ENCODE measurements around the gene HOXC9.
A peak's percentile ranks its signal among the peaks of the same experiment; 100 is the strongest.

HOXC9 gene

DNA sequence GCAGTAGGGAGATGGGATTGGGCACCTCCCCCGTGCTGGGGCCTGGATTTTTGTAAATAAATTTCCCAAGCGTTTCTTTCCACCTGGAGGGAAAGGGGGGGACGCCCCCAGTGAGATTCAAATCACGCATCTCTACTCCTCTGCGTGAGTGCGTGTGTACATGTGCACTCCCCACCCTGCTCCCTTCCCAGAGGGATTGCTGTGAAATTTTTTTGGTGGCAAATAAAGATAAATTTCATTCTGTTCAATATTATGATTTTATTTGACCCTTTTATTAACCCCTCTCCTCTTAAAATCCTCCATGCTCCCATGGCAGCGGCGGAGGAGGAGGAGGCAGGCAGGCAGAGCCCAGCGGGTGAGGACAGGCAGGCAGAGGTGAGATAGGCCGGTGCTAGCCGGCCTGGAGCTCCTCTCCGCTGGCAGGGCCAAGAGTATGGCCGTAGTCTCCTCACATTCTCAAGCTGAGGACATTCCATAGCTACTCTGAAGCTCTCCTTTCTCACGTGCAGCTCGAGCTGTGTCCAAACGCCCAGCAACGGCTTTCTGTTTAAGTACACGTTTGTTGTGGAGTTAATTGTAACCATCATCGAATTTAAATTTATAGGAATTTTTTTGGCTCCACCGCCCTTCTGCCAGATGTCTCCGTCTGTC lies 23.7 kb upstream of the HOXC9 start:
- no peak for DNase-seq

GRCh38 chr12:53976823-53977595 lies 23.0 kb upstream of the HOXC9 start:
- no peak for DNase-seq

- DNase-seq: no peak
Observed at GRCh38 chr12:53977596-53978445, 22.1 kb upstream of the HOXC9 start.

GRCh38 chr12:53978477-53979356 lies 21.2 kb upstream of the HOXC9 start:
- no peak for DNase-seq

GRCh38 chr12:53980104-53980801 lies 19.7 kb upstream of the HOXC9 start:
- DNase-seq: no peak

GRCh38 chr12:53980802-53981496 lies 19.0 kb upstream of the HOXC9 start:
- no peak for DNase-seq

DNA sequence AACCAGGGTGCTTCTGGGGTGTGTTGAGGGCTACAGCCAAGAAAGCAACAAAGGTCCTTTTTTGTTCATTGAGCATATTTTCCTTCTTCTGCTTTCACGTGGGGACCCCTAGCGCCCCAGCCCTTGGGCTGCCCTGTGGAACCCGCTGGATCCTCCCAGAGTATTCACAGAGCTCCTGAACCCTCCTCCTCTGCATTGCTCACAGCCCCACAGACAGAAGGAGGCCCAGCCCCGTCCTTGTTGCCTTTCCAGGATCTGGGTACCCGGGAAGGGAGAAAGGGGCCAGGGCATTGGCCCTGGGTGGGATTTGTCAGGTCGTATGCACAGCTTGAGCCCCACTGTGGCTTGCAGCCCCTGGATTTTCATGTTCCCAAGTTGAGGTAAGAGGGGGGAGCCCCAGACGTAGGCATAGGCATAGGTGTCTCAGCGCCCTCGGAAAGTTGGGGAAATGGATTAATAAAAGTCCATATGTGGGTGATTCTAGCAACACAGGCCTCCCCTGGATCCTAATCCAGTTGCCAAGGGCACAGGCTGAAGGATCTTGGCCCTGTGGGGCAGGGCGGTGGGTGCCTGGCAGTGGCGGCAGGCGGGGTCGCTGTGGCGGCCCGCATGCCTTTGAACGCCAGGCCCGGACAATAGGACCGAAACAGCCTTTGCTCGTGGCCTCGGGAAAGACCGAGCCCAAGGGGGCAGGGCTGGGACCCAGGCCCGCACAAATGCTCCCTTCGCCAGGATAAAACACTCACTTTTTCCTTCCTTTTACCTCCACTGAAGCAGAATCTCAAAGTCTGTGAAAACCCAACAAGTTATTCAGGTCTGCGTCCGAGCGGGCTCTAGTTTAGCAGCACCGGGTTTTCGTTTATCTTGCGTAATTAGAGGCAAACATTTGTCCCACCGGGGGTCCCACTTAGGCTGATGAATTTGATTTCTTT lies 18.1 kb upstream of the HOXC9 start:
- no peak for DNase-seq

GRCh38 chr12:53982648-53983567 lies 17.1 kb upstream of the HOXC9 start:
- DNase-seq: no peak

DNA sequence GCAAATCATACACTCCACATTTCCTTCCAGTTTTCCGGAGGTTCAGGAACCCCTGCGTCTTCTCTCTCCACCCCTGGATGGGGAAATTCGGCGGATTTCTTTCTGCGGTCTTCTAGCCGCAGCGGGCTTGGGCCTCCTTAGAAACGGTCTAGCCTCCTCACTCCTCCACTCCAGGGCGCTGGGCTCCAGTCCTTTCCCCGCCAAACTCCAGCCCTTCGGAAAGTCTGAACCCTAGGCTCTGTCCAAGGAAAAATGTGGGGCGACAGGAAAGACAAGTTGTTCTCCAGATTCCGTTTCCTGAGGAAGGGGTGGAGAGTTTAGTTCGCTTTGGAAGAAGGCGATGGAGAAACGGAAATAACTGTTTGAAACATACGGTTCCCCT lies 16.4 kb upstream of the HOXC9 start:
- DNase-seq: no peak

DNA sequence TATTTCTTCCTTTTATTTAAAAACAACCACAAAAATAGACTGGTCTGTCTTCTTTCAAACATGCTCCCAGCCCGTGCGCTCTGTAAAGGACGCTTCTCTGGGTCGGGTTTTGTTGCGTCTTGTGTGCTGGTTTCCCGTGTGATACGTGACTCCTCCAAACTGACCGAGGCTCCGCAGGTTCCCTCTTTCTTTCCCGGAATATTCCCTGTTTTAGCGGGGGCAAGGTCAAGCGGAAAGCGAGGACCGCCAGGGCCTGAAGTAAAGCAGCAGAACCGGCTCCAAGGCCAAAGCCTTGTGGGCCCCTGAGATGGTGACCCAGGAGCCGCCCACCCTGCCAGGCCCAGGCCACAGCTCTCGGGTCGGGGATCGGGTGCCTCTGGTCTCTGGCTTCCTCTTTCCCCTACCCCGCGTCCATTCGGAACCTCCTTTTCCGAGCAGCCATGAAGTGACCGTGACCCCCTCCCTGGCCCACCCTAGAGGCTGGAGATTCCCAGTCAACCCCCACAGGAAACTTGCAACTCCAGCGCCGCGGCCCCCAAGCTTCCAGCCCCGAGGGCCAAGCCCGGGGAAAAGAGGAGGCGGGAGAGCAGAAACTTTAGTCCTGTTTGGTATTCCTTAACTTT lies 15.9 kb upstream of the HOXC9 start:
- no peak for DNase-seq

DNA sequence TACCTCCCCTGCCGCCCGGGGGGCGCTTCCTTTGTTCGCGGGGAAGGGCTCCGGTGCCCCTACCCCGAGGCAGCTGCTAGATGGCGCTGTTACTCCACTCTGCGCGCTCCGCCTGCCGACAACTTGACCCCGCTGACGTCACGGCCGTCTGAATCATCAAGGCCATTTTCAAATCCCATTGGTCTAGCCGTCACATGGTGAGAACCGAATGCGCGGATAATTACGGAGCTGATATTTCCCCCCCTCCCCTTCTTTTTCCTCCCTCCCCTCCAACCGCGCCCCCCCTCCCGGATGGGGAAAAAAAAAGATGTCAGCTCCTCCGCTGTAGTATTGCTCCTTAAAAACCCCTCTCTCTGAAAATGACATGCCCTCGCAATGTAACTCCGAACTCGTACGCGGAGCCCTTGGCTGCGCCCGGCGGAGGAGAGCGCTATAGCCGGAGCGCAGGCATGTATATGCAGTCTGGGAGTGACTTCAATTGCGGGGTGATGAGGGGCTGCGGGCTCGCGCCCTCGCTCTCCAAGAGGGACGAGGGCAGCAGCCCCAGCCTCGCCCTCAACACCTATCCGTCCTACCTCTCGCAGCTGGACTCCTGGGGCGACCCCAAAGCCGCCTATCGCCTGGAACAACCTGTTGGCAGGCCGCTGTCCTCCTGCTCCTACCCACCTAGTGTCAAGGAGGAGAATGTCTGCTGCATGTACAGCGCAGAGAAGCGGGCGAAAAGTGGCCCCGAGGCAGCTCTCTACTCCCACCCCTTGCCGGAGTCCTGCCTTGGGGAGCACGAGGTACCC lies 14.9 kb upstream of the HOXC9 start, which contains the start of gene HOXC10:
HOXC10 (plus strand) TSS at position 246 of the 791 bp plus-strand sequence; CDS start at position 360, 114 bp downstream.
- DNase-seq: peak; percentile 68 to 70

DNA sequence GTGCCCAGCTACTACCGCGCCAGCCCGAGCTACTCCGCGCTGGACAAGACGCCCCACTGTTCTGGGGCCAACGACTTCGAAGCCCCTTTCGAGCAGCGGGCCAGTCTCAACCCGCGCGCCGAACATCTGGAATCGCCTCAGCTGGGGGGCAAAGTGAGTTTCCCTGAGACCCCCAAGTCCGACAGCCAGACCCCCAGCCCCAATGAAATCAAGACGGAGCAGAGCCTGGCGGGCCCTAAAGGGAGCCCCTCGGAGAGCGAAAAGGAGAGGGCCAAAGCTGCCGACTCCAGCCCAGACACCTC lies 14.3 kb upstream of the HOXC9 start:
- no peak for DNase-seq

GRCh38 chr12:53985994-53986685 lies 13.8 kb upstream of the HOXC9 start:
- no peak for DNase-seq

DNA sequence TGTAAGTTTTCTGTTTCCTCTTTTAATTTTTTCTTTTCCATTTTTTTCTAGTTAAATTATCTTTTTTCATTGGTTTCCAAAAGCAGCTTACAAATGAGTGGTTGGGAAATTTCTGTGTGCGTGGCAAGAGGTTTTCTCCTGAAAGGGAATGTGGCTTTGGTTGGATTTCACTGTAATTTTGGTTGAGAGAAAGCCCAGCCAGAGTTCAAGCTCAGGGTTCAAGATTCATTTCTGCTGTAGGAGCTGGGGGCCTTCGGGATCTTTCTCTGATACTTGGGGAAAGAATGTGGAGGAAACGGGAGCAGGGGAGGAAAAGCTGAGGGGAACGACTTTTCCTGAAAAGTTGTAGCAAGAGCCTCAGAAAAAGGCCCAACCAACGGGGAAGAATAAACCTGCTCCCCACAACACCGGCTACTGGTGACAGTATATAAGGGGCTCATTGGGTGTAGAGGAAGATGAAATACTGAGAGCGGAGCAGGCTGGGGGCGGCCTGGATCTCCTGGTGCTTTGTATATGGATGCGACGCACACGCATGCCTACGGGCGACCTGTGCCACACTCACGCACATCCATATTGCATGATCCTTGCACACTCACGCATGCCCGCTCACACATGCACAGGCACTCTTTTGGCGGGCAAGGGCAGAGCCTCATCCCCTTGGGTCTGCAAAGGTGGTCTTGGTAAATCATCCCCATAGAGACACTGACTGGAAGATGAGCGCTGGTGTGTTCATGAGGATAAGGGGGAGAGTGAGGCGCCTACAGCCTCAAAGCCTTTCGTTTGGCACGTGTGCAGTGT lies 13.1 kb upstream of the HOXC9 start:
- no peak for DNase-seq

DNA sequence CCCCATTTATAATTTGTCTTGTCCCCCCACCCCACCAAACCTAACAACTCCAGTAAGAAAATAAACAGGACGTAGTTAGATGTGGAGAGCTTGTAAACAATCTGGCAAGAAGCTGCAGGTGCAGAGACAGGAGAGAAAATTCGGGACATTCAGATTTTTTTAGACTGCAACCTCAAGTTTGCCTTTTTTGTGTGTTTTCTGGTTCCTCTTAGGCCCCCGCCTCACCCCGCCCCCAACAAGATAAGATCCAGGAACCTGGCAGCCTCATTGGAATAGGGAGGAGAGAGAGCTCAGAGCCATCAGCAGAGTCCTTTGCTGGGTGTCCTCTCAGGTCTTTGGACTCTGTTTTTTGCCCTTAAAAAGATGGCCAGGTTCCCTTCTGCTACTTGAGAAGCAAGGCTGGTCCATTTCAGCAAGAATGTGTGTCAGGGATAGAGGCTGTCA lies 12.2 kb upstream of the HOXC9 start:
- no peak for DNase-seq

DNA sequence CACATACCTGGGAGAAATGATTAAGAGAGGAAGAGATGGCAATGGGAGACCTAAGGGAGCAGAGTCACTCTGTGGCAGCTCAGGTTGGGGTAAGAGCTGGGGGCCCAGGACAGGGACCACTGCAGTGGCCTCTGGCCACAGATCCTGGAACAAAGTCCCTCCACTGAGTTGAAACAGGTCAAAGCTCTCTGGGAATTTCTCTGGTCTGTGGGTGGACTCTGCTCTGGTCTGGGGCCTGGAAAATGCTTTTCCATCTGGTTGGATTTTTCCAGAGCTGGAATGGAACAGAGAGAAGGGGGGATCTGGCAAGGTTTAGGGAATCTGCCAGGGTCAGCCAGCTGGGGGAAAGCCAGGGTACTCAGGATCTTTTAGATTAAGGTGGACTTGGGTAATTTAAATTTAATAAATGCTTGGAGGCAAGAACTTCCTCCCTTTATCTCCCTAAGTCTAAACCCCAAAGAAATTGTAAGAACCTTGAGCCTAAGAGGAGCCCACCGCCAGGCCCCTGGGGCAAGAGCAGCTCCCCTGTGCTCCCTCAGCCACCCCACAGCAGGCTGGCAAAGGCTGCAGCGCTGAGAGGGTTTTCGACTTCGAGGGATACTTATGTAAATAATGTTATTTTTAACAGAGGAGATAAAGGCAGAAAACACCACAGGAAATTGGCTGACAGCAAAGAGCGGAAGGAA lies 11.3 kb upstream of the HOXC9 start:
- DNase-seq: no peak
